GM10266 (cell line): Measurements from ENCODE around the gene CASZ1.

ENCODE experiments used
- DNase-seq: peaks from one replicate; pipeline ENCODE4 v3.0.0; 2012; ENCODE audit errors: extremely low spot score
- TF ChIP-seq, protein P1 (sequence below): IDR thresholded peaks from 2 replicates; pipeline ENCODE4 v1.5.1; 2012; ENCODE audit warnings: mild to moderate bottlenecking, low read depth; ENCODE audit not compliant: control insufficient read depth, insufficient read depth; ENCODE audit errors: missing control alignments

The CASZ1 gene

DNA sequence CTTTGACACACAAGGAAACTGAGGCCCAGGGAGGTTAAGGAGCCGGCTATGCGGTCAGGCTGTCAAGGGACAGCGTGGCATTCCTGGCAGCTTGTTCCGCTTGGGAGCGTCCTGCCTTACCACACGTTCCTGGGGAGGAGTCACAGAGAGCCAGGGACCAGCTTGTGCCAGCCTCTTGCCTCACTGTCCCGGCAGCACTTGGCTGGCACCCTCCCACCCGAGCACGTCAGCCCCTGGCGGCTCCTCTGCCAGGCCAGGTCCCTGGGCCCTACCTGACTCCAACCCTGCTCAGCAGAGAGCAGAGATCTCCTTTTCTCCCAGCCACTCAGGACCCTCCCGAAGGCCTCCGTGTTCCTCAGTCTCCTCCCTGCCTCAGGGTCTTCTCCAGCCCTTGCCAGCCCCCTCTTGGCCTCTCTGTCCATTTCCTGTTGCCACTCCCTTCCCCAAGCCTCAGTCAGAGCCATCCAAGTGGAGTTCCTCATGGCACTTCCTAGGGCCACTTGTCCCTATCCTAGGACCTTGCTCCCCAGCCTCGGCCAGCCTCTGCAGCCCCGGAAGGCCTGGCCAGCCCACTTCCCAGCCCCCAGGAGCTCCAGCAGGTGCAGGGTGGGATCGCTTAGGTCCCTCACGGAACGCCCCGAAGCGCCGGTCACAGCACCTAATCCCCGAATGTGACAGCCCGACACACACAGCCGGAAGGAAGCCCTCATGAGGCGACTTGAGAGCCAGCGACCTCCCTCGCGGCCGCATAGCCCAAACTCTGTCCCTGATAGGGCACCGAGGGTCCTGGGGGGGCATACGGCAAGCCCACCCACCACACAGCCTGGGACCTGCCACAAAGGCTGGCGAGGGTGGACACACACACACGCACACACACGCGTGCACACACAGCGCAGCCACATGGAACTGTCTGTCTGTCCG is 130.3 kb downstream of the CASZ1 start:
- TF ChIP-seq, protein P1, sequence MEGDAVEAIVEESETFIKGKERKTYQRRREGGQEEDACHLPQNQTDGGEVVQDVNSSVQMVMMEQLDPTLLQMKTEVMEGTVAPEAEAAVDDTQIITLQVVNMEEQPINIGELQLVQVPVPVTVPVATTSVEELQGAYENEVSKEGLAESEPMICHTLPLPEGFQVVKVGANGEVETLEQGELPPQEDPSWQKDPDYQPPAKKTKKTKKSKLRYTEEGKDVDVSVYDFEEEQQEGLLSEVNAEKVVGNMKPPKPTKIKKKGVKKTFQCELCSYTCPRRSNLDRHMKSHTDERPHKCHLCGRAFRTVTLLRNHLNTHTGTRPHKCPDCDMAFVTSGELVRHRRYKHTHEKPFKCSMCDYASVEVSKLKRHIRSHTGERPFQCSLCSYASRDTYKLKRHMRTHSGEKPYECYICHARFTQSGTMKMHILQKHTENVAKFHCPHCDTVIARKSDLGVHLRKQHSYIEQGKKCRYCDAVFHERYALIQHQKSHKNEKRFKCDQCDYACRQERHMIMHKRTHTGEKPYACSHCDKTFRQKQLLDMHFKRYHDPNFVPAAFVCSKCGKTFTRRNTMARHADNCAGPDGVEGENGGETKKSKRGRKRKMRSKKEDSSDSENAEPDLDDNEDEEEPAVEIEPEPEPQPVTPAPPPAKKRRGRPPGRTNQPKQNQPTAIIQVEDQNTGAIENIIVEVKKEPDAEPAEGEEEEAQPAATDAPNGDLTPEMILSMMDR, result no peak
- DNase-seq, result no peak

DNA sequence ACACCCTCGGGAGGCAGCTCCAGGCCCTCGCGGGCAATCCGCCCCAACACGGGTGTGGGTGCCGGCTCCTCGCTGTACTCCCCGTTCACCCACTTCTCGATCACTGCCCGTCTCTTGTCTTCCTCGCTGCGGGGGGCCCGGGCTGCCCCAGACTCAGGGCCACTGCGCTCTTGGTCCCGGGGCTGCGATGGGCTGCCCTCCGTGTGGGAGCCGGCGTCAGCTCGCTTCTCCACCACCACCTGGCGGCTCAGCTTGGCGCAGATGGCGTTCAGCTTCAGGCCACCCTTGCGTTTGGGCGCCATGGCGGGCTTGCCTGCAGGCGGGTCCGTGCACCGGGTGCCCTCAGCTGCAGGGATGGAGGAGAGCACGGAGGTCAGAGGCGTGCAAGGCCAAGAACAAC is 131.2 kb downstream of the CASZ1 start:
- TF ChIP-seq, protein P1, result no peak
- no peak for DNase-seq

DNA sequence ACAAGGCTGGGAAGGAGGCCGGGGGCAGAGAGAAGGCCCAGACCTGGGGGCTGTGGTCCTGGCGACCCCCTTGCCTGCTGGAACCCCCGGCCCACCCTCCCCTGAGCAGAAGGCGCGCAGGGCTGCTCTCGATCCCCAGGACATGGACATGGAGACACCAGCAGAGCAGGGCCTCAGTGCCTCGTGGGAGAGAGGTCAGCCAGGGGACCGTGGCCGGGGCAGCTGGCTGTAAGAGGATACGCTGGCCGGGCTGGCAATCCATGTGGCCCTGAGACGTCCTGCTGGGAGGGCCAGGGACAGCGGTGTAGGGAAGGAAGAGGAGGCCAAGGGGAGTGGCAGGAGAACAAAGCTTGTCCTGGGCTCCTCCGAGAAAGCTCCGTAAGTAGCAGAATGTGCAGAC is 132.2 kb downstream of the CASZ1 start:
- DNase-seq, result no peak
- TF ChIP-seq, protein P1, result no peak

DNA sequence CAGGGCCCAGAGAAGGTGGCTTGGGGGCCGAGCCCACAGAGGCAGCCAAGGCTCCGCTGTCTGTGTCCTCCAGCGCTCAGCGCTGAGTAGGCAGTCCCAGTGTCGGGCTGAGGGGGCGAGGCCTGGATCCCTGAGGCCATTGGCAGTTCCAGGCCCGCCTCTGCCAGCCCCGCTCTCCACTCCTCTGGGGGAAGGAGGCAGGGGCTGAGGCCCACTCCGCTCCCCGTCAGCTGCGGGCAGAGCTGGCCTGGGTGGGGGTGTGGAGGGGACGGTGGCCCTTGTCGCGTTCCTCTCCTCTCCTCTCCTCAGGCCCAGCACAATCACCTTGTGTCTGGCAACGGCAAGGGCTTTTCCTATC is 132.8 kb downstream of the CASZ1 start:
- TF ChIP-seq, protein P1, result no peak

DNA sequence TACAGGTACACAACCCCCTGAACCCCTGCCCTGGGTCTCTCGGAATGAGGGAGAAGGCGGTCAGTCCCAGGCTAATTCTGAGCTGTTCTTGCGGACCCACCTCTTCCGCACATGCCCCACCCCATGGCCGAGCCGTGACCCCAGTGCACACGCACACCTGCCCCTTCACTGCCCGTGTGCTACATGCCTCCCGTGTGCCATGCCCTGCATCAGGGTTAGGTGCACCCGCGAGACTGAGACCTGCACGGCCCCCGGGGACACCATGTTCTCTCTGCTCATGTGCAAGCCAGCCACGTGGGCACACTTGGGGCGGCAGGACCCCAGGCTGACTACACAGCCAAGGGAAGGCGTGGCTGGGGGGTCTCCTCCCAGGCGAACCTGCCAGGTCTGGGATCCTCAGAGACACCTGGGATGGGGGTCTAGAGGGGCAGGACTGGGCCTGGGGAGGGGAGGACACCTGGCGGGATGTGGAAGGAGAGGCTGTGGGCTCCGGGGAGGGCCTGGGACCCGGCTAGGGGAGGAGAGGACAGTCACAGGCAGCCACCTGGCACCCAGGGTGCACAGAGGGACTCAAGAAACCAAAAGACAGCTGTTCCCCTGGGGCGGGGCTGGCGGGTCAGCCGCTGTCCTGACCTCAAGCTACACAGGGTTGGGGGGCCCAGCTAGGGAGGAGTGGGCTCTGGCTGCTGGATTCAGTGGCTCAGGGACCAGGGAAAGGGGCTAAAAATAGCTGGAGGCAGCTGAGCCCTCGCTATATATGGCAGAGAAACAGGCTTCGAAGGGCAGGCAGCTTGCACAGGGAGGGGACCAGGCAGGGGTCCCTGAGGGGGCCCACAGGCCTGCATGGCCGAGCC is 133.4 kb downstream of the CASZ1 start:
- no peak for DNase-seq
- TF ChIP-seq, protein P1, result no peak

More for the DNA sequence above, 132.8 kb downstream of the CASZ1 start:
- DNase-seq, result no peak

DNA sequence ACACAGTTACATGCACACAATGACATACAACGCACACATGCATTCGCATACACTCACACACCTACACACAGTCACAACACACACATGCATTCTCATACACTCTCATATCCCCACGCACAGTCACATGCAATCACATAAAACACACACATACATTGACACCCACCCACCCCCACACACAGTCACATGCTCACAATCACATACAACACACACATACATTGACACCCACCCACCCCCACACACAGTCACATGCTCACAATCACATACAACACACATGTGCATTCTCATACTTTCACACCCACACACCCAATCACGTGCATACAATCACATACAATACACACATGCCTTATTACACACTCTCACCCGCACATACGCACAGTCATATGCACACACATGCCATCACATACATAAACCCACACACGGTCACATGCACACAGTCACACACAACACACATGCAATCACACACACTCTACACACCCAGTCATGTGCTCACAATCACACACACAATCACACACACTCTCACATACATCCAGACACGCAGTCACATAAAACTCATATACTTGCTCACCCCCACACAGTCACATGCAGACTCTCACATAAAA is 134.3 kb downstream of the CASZ1 start:
- TF ChIP-seq, protein P1, result no peak

More for the DNA sequence above, 134.3 kb downstream of the CASZ1 start:
- DNase-seq, result no peak
